22Rv1 (cell line): ENCODE results near the gene AK1.

Experiments used
- CTCF ChIP-seq: fragments of 450-650 bp; IDR thresholded peaks from 2 replicates; pipeline ENCODE4 v1.5.1; 2017; ENCODE audit warnings: mild to moderate bottlenecking
- ZFX ChIP-seq: fragments of 450-650 bp; IDR thresholded peaks from 2 replicates; pipeline ENCODE4 v1.6.1; 2017; ENCODE audit warnings: antibody characterized with exemption, borderline replicate concordance

- TF ChIP-seq CTCF = no peak
- no peak for TF ChIP-seq ZFX
Observed at GRCh38 chr9:127862075-127863011, 15.1 kb downstream of the AK1 start.
